A549 (cell line): ENCODE measurements around the gene CEP97. TPM values are rescaled to one million over a fixed set of nuclear protein-coding genes. Genes with fewer than 3 reads are reported as not detected.

ENCODE experiments used
- ATAC-seq, 2 experiments: fragments of 200-7000 bp in 1 of 2; fragments of >200 bp in 1 of 2; cut with Nextera tagmentation in 1 of 2; cut with Tn5 transposase in 1 of 2; 3 replicates each; pipeline versions ENCODE4 v1.8.0 to v1.9.1; 2018 to 2020; ENCODE audit warnings: mild to moderate bottlenecking in 1 of 2, moderate library complexity in 1 of 2
- CTCF ChIA-PET: fragments of 300-600 bp; sonication (Branson Sonifier 250); formaldehyde crosslinking; extraction: SDS; loops from one replicate; lab custom pipeline; 2021; ENCODE audit warnings: antibody characterized with exemption, inconsistent platforms; lab: Yijun Ruan, JAX
- POLR2A ChIA-PET: fragments of 350-600 bp; formaldehyde crosslinking; extraction: SDS; loops from one replicate; lab custom pipeline; 2021; ENCODE audit warnings: antibody characterized with exemption, inconsistent platforms; lab: Yijun Ruan, JAX
- DNase-seq, 2 experiments: peaks; one replicate each; pipeline versions ENCODE4 v3.0.0 to v3.0.0-alpha.2; 2011 to 2016; ENCODE audit warnings: low read depth in 1 of 2, low spot score in 1 of 2
- FAIRE-seq: peaks from 2 replicates; lab custom pipeline; 2011; peaks lifted over from hg19 to GRCh38; lab: Jason Lieb, UNC
- H3K27ac ChIP-seq, 2 experiments: fragments of >200 bp; sonication (Bioruptor Twin); formaldehyde crosslinking; 3 replicates each; pipeline ENCODE4 v1.5.1; 2016 to 2017
- H3K4me1 ChIP-seq: fragments of >200 bp; sonication (Bioruptor Twin); formaldehyde crosslinking; 3 replicates; pipeline ENCODE4 v1.6.1; 2016
- H3K4me2 ChIP-seq: fragments of >200 bp; sonication (Bioruptor Twin); formaldehyde crosslinking; 3 replicates; pipeline ENCODE4 v1.6.1; 2016
- H3K4me3 ChIP-seq: fragments of >200 bp; sonication (Bioruptor Twin); formaldehyde crosslinking; 3 replicates; pipeline ENCODE4 v1.5.1; 2016
- H3K9me3 ChIP-seq: fragments of >200 bp; sonication (Bioruptor Twin); formaldehyde crosslinking; 3 replicates; pipeline ENCODE4 v1.6.1; 2016
- CBX2 ChIP-seq: fragments of 200-600 bp; sonication (generic); IDR thresholded peaks from 2 replicates; pipeline ENCODE4 v1.6.1; 2016; ENCODE audit warnings: low read depth, mild to moderate bottlenecking, borderline replicate concordance
- EP300 ChIP-seq, 2 experiments: fragments of >200 bp; sonication (Bioruptor Twin); formaldehyde crosslinking; IDR thresholded peaks; 2 replicates in 1 of 2; 3 replicates in 1 of 2; pipeline ENCODE4 v1.6.1; 2016 to 2017
- FOSB ChIP-seq: fragments of 250-450 bp; sonication (Bioruptor Pico); IDR thresholded peaks from 2 replicates; pipeline ENCODE4 v1.5.0; 2020; ENCODE audit warnings: mild to moderate bottlenecking, moderate library complexity
- FOSL2 ChIP-seq, 2 experiments: fragments of 450-650 bp in 1 of 2; fragments of >200 bp in 1 of 2; sonication (Bioruptor Twin) in 1 of 2; formaldehyde crosslinking; IDR thresholded peaks; 2 replicates each; pipeline versions ENCODE4 v1.5.0 to v1.6.1; 2016 to 2020; ENCODE audit warnings: mild to moderate bottlenecking in 1 of 2, moderate library complexity in 1 of 2
- MAFK ChIP-seq: fragments of 450-650 bp; IDR thresholded peaks from 2 replicates; pipeline ENCODE4 v1.6.1; 2014; ENCODE audit not compliant: partially characterized antibody
- NFE2L2 ChIP-seq: fragments of 150-350 bp; conservative IDR thresholded peaks from 2 replicates; pipeline ENCODE4 v1.6.1; 2014; ENCODE audit warnings: low read length
- NPAS2 ChIP-seq: fragments of 250-450 bp; sonication (Bioruptor Pico); IDR thresholded peaks from 2 replicates; pipeline ENCODE4 v1.8.0; 2022; ENCODE audit warnings: mild to moderate bottlenecking, moderate library complexity, borderline replicate concordance
- NR3C1 ChIP-seq: fragments of >200 bp; sonication (Bioruptor Twin); formaldehyde crosslinking; IDR thresholded peaks from 3 replicates; pipeline ENCODE4 v1.6.1; 2017
- RNF2 ChIP-seq: fragments of 200-600 bp; sonication (generic); IDR thresholded peaks from 2 replicates; pipeline ENCODE4 v1.6.1; 2016; ENCODE audit warnings: low read depth, mild to moderate bottlenecking, antibody characterized with exemption, moderate library complexity, borderline replicate concordance
- TP53 ChIP-seq: fragments of 250-450 bp; sonication (Bioruptor Pico); IDR thresholded peaks from 2 replicates; pipeline ENCODE4 v1.5.0; 2021; ENCODE audit warnings: mild to moderate bottlenecking, moderate library complexity
- ZC3H11A ChIP-seq: fragments of 450-650 bp; IDR thresholded peaks from 2 replicates; pipeline ENCODE4 v1.6.1; 2014; ENCODE audit warnings: antibody characterized with exemption, mild to moderate bottlenecking
- WGBS: methylation state at CpG from one replicate; pipeline ENCODE4 v1.1.6; 2017; ENCODE audit errors: missing lambda C conversion rate; 5-methylcytosine and 5-hydroxymethylcytosine counted together
- polyA plus RNA-seq, 4 experiments: library from polyadenylated mRNA; depleted of rRNA in 3 of 4; stranded (reverse); fragments of >200 nt; fragmentation: RNase III in 1 of 4; extraction: RNeasy Plus Mini Kit Qiagen cat#74134 plus additional on column Dnase treatment in 1 of 4; gene quantifications; 2 replicates in 3 of 4; 3 replicates in 1 of 4; pipeline ENCODE4 v1.2.3, GENCODE V29; 2011 to 2017
- TF ChIP-seq, protein P1 (sequence below): fragments of 250-450 bp; sonication (Bioruptor Pico); IDR thresholded peaks from 2 replicates; pipeline ENCODE4 v1.5.0; 2020; ENCODE audit warnings: low read depth, mild to moderate bottlenecking, moderate library complexity
- TF ChIP-seq, protein P2 (sequence below): fragments of >200 bp; sonication (Bioruptor Twin); formaldehyde crosslinking; IDR thresholded peaks from 3 replicates; pipeline ENCODE4 v1.6.1; 2016
- TF ChIP-seq, protein P3 (sequence below): fragments of 150-350 bp; IDR thresholded peaks from 2 replicates; pipeline ENCODE4 v1.6.1; 2014; ENCODE audit warnings: low read depth, mild to moderate bottlenecking, low read length
- TF ChIP-seq, protein P4 (sequence below): fragments of 200-600 bp; sonication (generic); IDR thresholded peaks from 2 replicates; pipeline ENCODE4 v1.6.1; 2016; ENCODE audit warnings: antibody characterized with exemption, mild to moderate bottlenecking, moderate library complexity

Gene CEP97
- polyA plus RNA-seq, 2 of the 4 experiments (the other 2 are of a cell fraction): 4.0 to 5.1 TPM

DNA sequence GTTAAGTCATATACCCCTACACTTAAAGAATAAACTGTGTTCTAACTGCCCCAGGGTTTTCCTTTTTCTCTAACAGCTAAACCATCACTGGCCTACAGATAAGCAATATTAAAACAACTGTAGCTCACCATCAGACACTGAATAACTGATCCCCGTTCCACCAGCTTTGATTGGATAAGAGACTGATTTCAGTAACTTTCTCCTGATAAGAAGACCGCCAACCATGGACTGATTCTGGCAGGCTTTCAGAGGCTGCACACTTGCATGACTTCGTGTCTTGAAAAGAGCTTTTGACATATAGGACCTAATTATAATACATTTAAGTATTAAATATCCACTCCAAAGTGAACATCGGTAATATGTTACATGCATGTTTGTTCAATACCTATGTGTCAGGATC, 15.3 kb upstream of the CEP97 start:
- ATAC-seq (no peak), DNase-seq (no peak), FAIRE-seq (no peak)
- Histone ChIP-seq H3K27ac (no peak overlapping the region), H3K4me1 (no peaks in the 10 kb centered on the region), H3K4me3 (no peak overlapping the region), H3K4me2 (no peak overlapping the region), H3K9me3 (no peaks in the 10 kb centered on the region)
- POLR2A ChIA-PET: interaction anchor here (0.9 kb wide), 1 partner anchor 23 kb away, joined by 3 read pairs; the partner anchor contains the start of gene RPL24
- CTCF ChIA-PET: interaction anchor here (0.7 to 3.0 kb wide), 6 partner anchors 13 to 1520 kb away, joined by 3 to 24 read pairs (median 5); partner anchors contain the start of gene ZBTB11
- WGBS: 53% methylated on average over 4 of the region's 4 CpGs
- TF ChIP-seq, protein P1, sequence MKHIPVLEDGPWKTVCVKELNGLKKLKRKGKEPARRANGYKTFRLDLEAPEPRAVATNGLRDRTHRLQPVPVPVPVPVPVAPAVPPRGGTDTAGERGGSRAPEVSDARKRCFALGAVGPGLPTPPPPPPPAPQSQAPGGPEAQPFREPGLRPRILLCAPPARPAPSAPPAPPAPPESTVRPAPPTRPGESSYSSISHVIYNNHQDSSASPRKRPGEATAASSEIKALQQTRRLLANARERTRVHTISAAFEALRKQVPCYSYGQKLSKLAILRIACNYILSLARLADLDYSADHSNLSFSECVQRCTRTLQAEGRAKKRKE (CRISPR knock-in tag): no peak
- TF ChIP-seq ZC3H11A (no peak), NFE2L2 (no peak), TP53 (no peak), EP300 (IDR thresholded peaks at IDR 0.05) (no peak), MAFK (no peak)
- TF ChIP-seq, protein P2, sequence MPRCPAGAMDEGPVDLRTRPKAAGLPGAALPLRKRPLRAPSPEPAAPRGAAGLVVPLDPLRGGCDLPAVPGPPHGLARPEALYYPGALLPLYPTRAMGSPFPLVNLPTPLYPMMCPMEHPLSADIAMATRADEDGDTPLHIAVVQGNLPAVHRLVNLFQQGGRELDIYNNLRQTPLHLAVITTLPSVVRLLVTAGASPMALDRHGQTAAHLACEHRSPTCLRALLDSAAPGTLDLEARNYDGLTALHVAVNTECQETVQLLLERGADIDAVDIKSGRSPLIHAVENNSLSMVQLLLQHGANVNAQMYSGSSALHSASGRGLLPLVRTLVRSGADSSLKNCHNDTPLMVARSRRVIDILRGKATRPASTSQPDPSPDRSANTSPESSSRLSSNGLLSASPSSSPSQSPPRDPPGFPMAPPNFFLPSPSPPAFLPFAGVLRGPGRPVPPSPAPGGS: no peak

DNA sequence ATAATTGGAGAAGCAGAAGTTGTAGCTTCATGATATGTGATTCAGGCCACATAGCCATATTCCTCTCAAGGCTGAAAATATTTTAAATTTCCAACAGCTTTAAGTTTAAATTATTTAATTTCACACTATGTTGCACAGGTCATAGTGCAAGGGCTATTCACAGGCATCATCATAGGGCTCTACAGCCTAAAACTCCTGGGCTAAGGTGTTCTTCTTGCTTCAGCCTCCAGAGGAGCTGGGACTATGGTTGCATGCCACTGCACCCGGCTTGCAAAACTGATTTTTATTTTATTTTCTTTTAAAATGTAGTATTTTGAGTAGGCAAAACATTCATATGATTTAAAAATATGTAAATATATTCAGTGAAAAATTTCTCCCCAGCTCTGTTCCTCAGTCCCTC, 6.0 kb upstream of the CEP97 start:
- FAIRE-seq: no peak
- POLR2A ChIA-PET: no interaction called here
- H3K4me1 ChIP-seq: no peaks in the 10 kb centered on the region
- H3K4me2 ChIP-seq: no peak overlapping the region
- no peak for DNase-seq
- CTCF ChIA-PET: interaction anchor here (0.7 to 1.2 kb wide), 3 partner anchors 11 to 507 kb away, joined by 3 to 4 read pairs (median 4); no protein-coding TSS in a partner anchor
- WGBS: 34% methylated on average over 1 of the region's 1 CpG
- no peak overlapping the region for H3K27ac ChIP-seq
- H3K4me3 ChIP-seq: no peak overlapping the region
- no peak for TF ChIP-seq NPAS2 (CRISPR knock-in tag)
- TF ChIP-seq, protein P3, sequence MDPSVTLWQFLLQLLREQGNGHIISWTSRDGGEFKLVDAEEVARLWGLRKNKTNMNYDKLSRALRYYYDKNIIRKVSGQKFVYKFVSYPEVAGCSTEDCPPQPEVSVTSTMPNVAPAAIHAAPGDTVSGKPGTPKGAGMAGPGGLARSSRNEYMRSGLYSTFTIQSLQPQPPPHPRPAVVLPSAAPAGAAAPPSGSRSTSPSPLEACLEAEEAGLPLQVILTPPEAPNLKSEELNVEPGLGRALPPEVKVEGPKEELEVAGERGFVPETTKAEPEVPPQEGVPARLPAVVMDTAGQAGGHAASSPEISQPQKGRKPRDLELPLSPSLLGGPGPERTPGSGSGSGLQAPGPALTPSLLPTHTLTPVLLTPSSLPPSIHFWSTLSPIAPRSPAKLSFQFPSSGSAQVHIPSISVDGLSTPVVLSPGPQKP: no peak
- TF ChIP-seq, protein P4, sequence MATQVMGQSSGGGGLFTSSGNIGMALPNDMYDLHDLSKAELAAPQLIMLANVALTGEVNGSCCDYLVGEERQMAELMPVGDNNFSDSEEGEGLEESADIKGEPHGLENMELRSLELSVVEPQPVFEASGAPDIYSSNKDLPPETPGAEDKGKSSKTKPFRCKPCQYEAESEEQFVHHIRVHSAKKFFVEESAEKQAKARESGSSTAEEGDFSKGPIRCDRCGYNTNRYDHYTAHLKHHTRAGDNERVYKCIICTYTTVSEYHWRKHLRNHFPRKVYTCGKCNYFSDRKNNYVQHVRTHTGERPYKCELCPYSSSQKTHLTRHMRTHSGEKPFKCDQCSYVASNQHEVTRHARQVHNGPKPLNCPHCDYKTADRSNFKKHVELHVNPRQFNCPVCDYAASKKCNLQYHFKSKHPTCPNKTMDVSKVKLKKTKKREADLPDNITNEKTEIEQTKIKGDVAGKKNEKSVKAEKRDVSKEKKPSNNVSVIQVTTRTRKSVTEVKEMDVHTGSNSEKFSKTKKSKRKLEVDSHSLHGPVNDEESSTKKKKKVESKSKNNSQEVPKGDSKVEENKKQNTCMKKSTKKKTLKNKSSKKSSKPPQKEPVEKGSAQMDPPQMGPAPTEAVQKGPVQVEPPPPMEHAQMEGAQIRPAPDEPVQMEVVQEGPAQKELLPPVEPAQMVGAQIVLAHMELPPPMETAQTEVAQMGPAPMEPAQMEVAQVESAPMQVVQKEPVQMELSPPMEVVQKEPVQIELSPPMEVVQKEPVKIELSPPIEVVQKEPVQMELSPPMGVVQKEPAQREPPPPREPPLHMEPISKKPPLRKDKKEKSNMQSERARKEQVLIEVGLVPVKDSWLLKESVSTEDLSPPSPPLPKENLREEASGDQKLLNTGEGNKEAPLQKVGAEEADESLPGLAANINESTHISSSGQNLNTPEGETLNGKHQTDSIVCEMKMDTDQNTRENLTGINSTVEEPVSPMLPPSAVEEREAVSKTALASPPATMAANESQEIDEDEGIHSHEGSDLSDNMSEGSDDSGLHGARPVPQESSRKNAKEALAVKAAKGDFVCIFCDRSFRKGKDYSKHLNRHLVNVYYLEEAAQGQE: no peak
- TF ChIP-seq EP300 (IDR thresholded peaks at IDR 0.05): no peak
- TF ChIP-seq, protein P1 (CRISPR knock-in tag): no peak
- no peak for TF ChIP-seq CBX2
- TF ChIP-seq MAFK: no peak
- TF ChIP-seq FOSL2 (IDR thresholded peaks at IDR 0.05): no peak
- TF ChIP-seq FOSL2 (CRISPR knock-in tag; IDR thresholded peaks at IDR 0.05): no peak
- TF ChIP-seq RNF2: no peak
- no peak for TF ChIP-seq FOSB
- no peak for TF ChIP-seq NR3C1
- 0 out of 6 replicates have a peak, but pooled peaks of 1 of the 2 experiments have one; percentile 64 for ATAC-seq
- no peaks in the 10 kb centered on the region for H3K9me3 ChIP-seq
